Left ventricle myocardium inferior (tissue), 1 donor: ENCODE data around the gene MAGI1. TPM values are rescaled to one million over a fixed set of nuclear protein-coding genes. Genes with fewer than 3 reads are reported as not detected.
A peak's percentile ranks its signal among the peaks of the same experiment; 100 is the strongest.

Source experiments
- DNase-seq: peaks from one replicate; pipeline ENCODE4 v3.0.0-alpha.2; 2020
- H3K27ac ChIP-seq: fragments of 200-600 bp; replicated peaks from 2 replicates; pipeline ENCODE4 v1.8.0; 2021
- H3K27me3 ChIP-seq: fragments of 200-600 bp; 2 replicates; pipeline ENCODE4 v1.8.0; 2021; ENCODE audit warnings: low read depth
- H3K36me3 ChIP-seq: fragments of 200-600 bp; 2 replicates; pipeline ENCODE4 v1.8.0; 2021
- H3K4me1 ChIP-seq: fragments of 200-600 bp; 2 replicates; pipeline ENCODE4 v1.8.0; 2021
- H3K4me3 ChIP-seq: fragments of 200-600 bp; 2 replicates; pipeline ENCODE4 v1.8.0; 2021; ENCODE audit warnings: mild to moderate bottlenecking, moderate library complexity
- H3K9me3 ChIP-seq: fragments of 200-600 bp; replicated peaks from 2 replicates; pipeline ENCODE4 v1.8.0; 2021
- CTCF ChIP-seq: fragments of 200-600 bp; IDR thresholded peaks from 2 replicates; pipeline ENCODE4 v1.8.0; 2021; ENCODE audit warnings: antibody characterized with exemption, mild to moderate bottlenecking, borderline replicate concordance
- intact Hi-C: fragments of 100-400 bp; cut with micrococcal nuclease; formaldehyde crosslinking; loops from one replicate; pipeline ENCODE4 v1.11.0; 2022
- total RNA-seq: library from RNA; stranded (reverse); fragmentation: NEBNext Ultra II Directional; extraction: Animal tissue kit (Norgen Biotek cat#: 25700); gene quantifications from one replicate; pipeline ENCODE4 v1.2.1, GENCODE V29; 2021
- donor health status: DM: no; HTN: yes; CAD: no; lungs with severe emphysema.

The MAGI1 gene
- total RNA-seq, 1 donor from 2014 or later: 36.6 TPM

DNA sequence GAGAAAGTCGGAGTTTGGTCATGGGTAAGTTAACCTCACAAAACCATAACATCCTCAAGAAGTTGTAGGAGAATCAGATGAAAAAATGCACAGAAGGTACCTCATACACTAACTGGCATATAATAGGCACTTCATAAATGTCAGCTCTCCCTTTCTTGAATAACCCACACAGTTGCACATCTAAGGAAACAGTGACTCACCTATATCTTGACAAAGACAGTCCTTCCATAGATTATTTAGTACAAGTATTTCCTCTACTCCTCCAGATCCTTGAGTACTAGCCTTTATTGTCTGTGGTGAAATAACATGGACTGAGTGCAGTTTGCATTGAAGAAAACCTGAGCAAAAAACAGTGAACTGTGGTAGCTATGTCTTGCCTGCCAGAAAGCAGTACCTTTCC lies 46.6 kb downstream of the MAGI1 start:
- Histone ChIP-seq H3K27ac (no peak overlapping the region), H3K4me1 (peaks cover 79% of the 10 kb centered on the region), H3K36me3 (no peaks in the 10 kb centered on the region), H3K9me3 (no peaks in the 10 kb centered on the region), H3K4me3 (no peak overlapping the region), H3K27me3 (no peaks in the 10 kb centered on the region)
- DNase-seq: no peak
- no peak for TF ChIP-seq CTCF
- intact Hi-C loops: no loop called here

DNA sequence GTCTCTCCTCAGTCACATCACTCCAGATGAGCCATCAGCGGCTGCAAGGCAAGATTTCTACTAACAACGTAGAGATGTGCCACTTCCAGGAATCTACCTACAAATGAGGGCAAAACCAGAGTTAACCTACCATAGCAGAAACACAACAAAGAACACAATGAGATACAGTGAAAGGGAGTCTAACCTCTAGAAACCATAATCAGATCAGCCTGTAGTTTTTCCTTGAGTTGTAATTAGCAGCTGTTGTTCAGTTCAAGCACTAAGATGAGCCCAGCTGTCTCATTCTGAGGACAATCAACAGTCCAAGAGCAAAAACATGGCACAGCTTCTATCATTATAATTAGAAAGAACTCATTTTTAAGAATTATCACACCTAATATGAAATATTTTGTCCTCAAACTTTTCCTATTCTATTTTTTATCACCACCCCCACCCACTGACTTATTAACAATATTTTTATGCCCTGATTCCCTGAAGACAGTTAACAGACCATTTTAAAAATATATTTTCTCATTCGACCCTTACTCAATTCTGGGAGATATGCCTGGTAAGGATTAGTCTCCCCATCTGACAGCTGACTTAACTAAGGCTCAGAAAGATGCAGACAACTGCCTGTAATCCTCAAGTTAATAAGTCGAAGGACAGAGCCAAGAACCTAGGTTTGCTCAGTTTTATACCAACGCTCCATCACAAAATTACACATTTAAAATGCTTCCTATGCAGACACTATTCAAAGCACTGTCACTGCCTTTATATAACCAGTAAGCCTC lies 50.1 kb downstream of the MAGI1 start:
- intact Hi-C loops: no loop called here
- Histone ChIP-seq H3K27me3 (no peaks in the 10 kb centered on the region), H3K4me3 (no peak overlapping the region), H3K27ac (peak overlapping the region; percentile 18), H3K9me3 (no peaks in the 10 kb centered on the region), H3K4me1 (peaks cover 80% of the 10 kb centered on the region), H3K36me3 (no peaks in the 10 kb centered on the region)
- no peak for TF ChIP-seq CTCF
- DNase-seq: no peak

DNA sequence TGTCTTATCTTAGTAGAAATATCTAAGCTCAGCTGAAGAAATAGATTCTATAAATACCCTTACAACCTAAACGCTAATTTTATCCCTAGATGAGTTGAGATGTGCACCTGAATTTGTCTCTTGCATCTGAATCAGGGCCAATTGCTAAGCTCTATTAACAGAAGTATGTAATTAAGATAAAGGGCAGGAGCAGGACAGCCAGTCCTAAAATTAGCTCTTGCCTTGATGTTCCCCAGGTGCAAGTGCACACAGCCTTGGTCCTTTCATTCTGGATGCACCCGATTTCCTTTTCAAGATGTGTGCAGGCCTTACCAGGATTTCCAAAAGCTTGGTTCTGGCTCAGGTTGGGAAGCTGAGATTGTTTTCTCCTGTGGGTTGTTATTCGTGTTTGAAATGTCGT lies 52.4 kb downstream of the MAGI1 start:
- H3K4me3 ChIP-seq: no peak overlapping the region
- peak overlapping the region; percentile 49 for H3K27ac ChIP-seq
- no peaks in the 10 kb centered on the region for H3K36me3 ChIP-seq
- TF ChIP-seq CTCF: no peak
- DNase-seq: no peak
- H3K27me3 ChIP-seq: no peaks in the 10 kb centered on the region
- intact Hi-C loops: no loop called here
- no peaks in the 10 kb centered on the region for H3K9me3 ChIP-seq
- peaks cover 75% of the 10 kb centered on the region for H3K4me1 ChIP-seq

- Histone ChIP-seq H3K27me3 (no peaks in the 10 kb centered on the region), H3K4me3 (no peak overlapping the region), H3K36me3 (no peaks in the 10 kb centered on the region), H3K27ac (peak overlapping the region; percentile 49), H3K9me3 (no peaks in the 10 kb centered on the region), H3K4me1 (peaks cover 66% of the 10 kb centered on the region)
- TF ChIP-seq CTCF: no peak
- DNase-seq: no peak
- intact Hi-C loops: no loop called here
Measured at GRCh38 chr3:65984975-65985374, 53.7 kb downstream of the MAGI1 start.

- intact Hi-C loops: no loop called here
Measured at GRCh38 chr3:65983100-65983499, 55.6 kb downstream of the MAGI1 start.

More at GRCh38 chr3:65983100-65983499, 55.6 kb downstream of the MAGI1 start:
- DNase-seq: no peak
- H3K9me3 ChIP-seq: no peaks in the 10 kb centered on the region
- H3K27me3 ChIP-seq: no peaks in the 10 kb centered on the region
- no peaks in the 10 kb centered on the region for H3K36me3 ChIP-seq
- no peak for TF ChIP-seq CTCF
- no peak overlapping the region for H3K4me3 ChIP-seq
- H3K4me1 ChIP-seq: peaks cover 66% of the 10 kb centered on the region
- no peak overlapping the region for H3K27ac ChIP-seq
